Karpas-422 (cell line): ENCODE results near the gene LRRC46. TPM values are rescaled to one million over a fixed set of nuclear protein-coding genes. Genes with fewer than 3 reads are reported as not detected.

Experiments used
- DNase-seq: peaks from one replicate; pipeline ENCODE4 v3.0.0-alpha.2; 2015
- H2AFZ ChIP-seq: fragments of 200-600 bp; sonication (generic); 2 replicates; pipeline ENCODE4 v1.6.1; 2014; ENCODE audit warnings: antibody characterized with exemption, low read length, mixed read lengths
- H3K27ac ChIP-seq: fragments of 200-600 bp; sonication (generic); 2 replicates; pipeline ENCODE4 v1.5.1; 2014; ENCODE audit warnings: mild to moderate bottlenecking, low read length, moderate library complexity
- H3K27me3 ChIP-seq: fragments of 200-600 bp; sonication (generic); 2 replicates; pipeline ENCODE4 v1.6.1; 2014; ENCODE audit warnings: low read length, mixed read lengths
- H3K36me3 ChIP-seq: fragments of 200-600 bp; sonication (generic); 2 replicates; pipeline ENCODE4 v1.6.1; 2014; ENCODE audit warnings: low read length, mixed read lengths; ENCODE audit not compliant: insufficient read depth
- H3K4me1 ChIP-seq: fragments of 200-600 bp; sonication (generic); 2 replicates; pipeline ENCODE4 v1.6.1; 2014; ENCODE audit warnings: mild to moderate bottlenecking, low read length, mixed read lengths
- H3K4me2 ChIP-seq: fragments of 200-600 bp; sonication (generic); 2 replicates; pipeline ENCODE4 v1.6.1; 2014; ENCODE audit warnings: low read length, low read depth, mild to moderate bottlenecking; ENCODE audit not compliant: poor library complexity, severe bottlenecking
- H3K4me3 ChIP-seq: fragments of 200-600 bp; sonication (generic); 2 replicates; pipeline ENCODE4 v1.5.1; 2014; ENCODE audit warnings: mild to moderate bottlenecking, antibody characterized with exemption, low read length, mixed read lengths
- H3K79me2 ChIP-seq: fragments of 200-600 bp; sonication (generic); 2 replicates; pipeline ENCODE4 v1.6.1; 2014; ENCODE audit warnings: mild to moderate bottlenecking, low read length, mixed read lengths
- H3K9ac ChIP-seq: fragments of 200-600 bp; sonication (generic); 2 replicates; pipeline ENCODE4 v1.6.0; 2014; ENCODE audit warnings: low read length
- H3K9me2 ChIP-seq: fragments of 200-600 bp; sonication (generic), shearing (Covaris generic); replicated peaks from 2 replicates; pipeline ENCODE4 v1.6.0; 2014; ENCODE audit warnings: mild to moderate bottlenecking, low read length, moderate library complexity; ENCODE audit not compliant: insufficient read depth
- H3K9me3 ChIP-seq: fragments of 300-700, 200-600 bp; sonication (generic); 2 replicates; pipeline ENCODE4 v1.6.1; 2014; ENCODE audit warnings: low read length, mixed read lengths
- H4K20me1 ChIP-seq: fragments of 200-600 bp; sonication (generic); 2 replicates; pipeline ENCODE4 v1.6.1; 2014; ENCODE audit warnings: mild to moderate bottlenecking, antibody characterized with exemption, low read length, low read depth; ENCODE audit not compliant: insufficient read depth
- total RNA-seq: library from RNA; depleted of rRNA; stranded (reverse); fragments of >200 nt; shearing (Covaris generic); gene quantifications from 2 replicates; pipeline ENCODE4 v1.2.3, GENCODE V29; 2014; ENCODE audit warnings: low replicate concordance

The LRRC46 gene
- total RNA-seq, 1 experiment from 2014 or later, result not detected

DNA sequence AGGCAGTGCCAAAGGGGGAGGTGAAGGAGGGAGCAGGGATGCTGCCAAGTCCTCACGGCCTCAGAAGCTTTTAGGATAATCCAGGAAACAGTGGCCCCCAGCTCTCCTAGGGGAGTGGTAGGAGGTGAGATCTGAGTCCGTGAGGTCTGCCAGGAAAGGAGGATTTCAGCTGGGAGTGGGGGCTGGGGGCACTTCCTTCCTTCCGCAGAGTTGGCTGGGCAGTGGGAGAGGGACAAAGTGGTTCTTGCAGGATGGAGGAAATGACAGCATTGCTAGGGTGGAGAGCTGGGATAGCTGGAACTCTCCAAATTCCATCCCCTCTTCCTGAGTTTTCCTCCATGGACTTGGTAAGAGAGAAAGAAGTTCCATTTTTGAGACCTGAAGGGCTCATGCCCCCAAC lies 24.3 kb downstream of the LRRC46 start:
- Histone ChIP-seq H3K27ac (no peak overlapping the region), H3K9me2 (no peaks in the 10 kb centered on the region), H3K9ac (no peak overlapping the region), H3K9me3 (no peaks in the 10 kb centered on the region), H4K20me1 (no peaks in the 10 kb centered on the region), H3K36me3 (no peaks in the 10 kb centered on the region), H3K4me1 (peaks cover 3% of the 10 kb centered on the region; the same call in 1 of the 2 replicates), H3K27me3 (no peaks in the 10 kb centered on the region), H3K79me2 (no peaks in the 10 kb centered on the region), H3K4me3 (no peak overlapping the region), H2AFZ (no peak overlapping the region), H3K4me2 (no peak overlapping the region)
- no peak for DNase-seq

DNA sequence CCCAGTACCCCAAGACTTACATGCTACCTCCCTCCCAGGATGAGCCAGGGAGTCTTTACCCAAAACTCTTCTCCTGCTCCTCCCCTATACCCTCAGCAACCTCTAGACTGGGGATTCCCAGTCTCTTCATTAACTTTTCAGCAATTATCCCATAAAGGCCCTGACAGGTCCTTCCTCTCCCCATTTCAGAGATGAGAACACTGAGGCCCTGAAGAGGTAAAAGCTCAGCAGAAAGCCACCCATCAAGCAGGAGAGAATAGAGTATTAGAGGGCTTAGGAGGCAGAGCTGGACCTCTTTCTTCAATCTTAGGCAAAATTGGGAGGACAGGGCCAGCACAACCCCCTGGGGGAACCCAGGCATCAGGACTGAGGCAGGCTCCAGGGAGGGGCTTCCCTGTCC lies 25.4 kb downstream of the LRRC46 start:
- Histone ChIP-seq H3K9me2 (no peaks in the 10 kb centered on the region), H4K20me1 (no peaks in the 10 kb centered on the region), H3K4me3 (no peak overlapping the region), H3K9ac (no peak overlapping the region), H3K27me3 (no peaks in the 10 kb centered on the region), H2AFZ (no peak overlapping the region), H3K27ac (no peak overlapping the region), H3K79me2 (no peaks in the 10 kb centered on the region), H3K4me1 (no peaks in the 10 kb centered on the region; the same call in 1 of the 2 replicates), H3K9me3 (no peaks in the 10 kb centered on the region), H3K36me3 (no peaks in the 10 kb centered on the region), H3K4me2 (no peak overlapping the region)
- DNase-seq, result no peak

DNA sequence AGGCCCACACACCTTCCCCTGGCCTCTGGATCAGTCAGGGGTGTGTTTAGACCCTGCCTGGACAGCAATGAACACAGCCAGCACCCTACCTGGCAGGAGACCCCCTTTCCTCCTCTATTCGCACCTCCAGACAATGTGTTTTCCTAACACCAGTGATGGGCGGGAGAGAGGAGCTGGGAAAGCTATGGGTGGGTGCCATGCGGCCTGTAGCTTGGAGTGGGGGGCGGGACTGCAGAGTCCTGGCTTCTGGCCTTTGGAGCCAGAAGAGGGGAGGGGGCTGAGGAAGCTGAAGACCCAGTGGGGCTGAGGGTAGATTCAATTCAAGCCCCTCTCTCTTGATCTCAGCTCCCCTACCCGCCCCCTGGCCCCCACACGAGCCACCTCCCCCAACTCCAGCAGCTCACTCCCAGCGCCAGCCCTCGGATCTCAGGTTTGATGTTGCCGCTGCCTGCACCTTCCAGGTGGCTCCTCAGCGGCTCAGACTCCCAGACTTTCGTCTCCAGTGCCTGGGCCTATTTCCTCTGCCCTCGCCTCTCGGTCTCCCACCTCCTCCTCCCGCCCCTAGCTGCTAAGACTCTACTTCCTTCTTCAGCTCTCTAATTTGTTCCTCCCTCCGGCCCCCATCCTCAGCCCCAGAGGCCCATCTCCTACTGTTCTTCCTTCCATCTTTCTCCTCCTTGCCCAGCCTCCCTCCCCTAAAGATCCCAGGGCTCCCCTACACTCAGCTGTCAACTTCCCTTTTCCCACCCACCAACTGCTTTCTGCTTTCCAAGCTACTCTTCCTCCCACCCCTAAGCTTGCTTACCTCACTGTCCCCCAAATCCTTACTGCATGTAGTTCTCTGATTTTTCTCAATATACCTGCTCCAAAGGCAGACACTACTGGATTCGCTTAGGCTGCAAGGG lies 26.3 kb downstream of the LRRC46 start:
- Histone ChIP-seq H3K9me3 (no peaks in the 10 kb centered on the region), H3K9ac (no peak overlapping the region), H3K36me3 (no peaks in the 10 kb centered on the region), H4K20me1 (no peaks in the 10 kb centered on the region), H3K27me3 (no peaks in the 10 kb centered on the region), H2AFZ (no peak overlapping the region), H3K4me3 (no peak overlapping the region), H3K27ac (no peak overlapping the region), H3K4me2 (no peak overlapping the region), H3K4me1 (no peaks in the 10 kb centered on the region), H3K79me2 (no peaks in the 10 kb centered on the region), H3K9me2 (no peaks in the 10 kb centered on the region)
- DNase-seq, result no peak

- Histone ChIP-seq H3K36me3 (no peaks in the 10 kb centered on the region), H2AFZ (no peak overlapping the region), H3K4me2 (no peak overlapping the region), H3K4me3 (no peak overlapping the region), H3K27ac (no peak overlapping the region), H3K4me1 (no peaks in the 10 kb centered on the region), H3K9ac (no peak overlapping the region), H4K20me1 (no peaks in the 10 kb centered on the region), H3K9me3 (no peaks in the 10 kb centered on the region), H3K9me2 (no peaks in the 10 kb centered on the region), H3K27me3 (no peaks in the 10 kb centered on the region), H3K79me2 (no peaks in the 10 kb centered on the region)
- no peak for DNase-seq
These were observed 28.9 kb downstream of the LRRC46 start for GRCh38 chr17:47860386-47860785.

GRCh38 chr17:47862621-47863440 lies 31.4 kb downstream of the LRRC46 start:
- no peaks in the 10 kb centered on the region for H3K9me2 ChIP-seq
- no peaks in the 10 kb centered on the region for H3K79me2 ChIP-seq
- H2AFZ ChIP-seq, result no peak overlapping the region
- no peak overlapping the region for H3K4me3 ChIP-seq
- H3K36me3 ChIP-seq, result no peaks in the 10 kb centered on the region
- no peaks in the 10 kb centered on the region for H3K9me3 ChIP-seq
- DNase-seq, result no peak
- no peak overlapping the region for H3K27ac ChIP-seq
- H3K27me3 ChIP-seq, result no peaks in the 10 kb centered on the region
- H3K4me1 ChIP-seq, result no peaks in the 10 kb centered on the region
- no peak overlapping the region for H3K4me2 ChIP-seq
- H3K9ac ChIP-seq, result no peak overlapping the region
- no peaks in the 10 kb centered on the region for H4K20me1 ChIP-seq

DNA sequence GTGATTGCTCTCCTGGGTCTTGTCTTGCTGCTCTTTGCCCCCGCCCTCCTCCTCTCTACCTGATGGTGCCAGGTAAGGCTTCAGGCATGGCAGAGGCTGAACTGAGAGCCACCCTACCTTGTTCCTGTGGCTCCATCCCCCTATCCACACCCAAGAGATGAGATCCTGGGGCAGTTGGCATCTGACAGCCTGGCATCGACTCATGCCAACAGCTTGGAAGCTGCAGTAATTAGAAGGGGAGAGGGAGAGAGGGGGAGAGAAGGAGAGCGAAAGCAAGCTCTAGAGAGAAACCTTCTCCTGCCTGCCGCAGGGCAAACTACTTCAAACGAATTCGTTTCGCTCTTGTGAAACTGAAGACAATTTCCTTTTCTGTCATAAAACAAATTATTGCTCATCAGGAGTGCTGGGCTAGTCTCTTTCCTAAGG lies 33.3 kb downstream of the LRRC46 start:
- Histone ChIP-seq H4K20me1 (no peaks in the 10 kb centered on the region), H2AFZ (peak overlapping the region; percentile 36; the same call in 1 of the 2 replicates), H3K9me3 (no peaks in the 10 kb centered on the region), H3K79me2 (no peaks in the 10 kb centered on the region), H3K4me3 (no peak overlapping the region), H3K4me1 (no peaks in the 10 kb centered on the region), H3K4me2 (no peak overlapping the region), H3K9me2 (no peaks in the 10 kb centered on the region), H3K36me3 (no peaks in the 10 kb centered on the region), H3K27ac (no peak overlapping the region), H3K9ac (no peak overlapping the region), H3K27me3 (no peaks in the 10 kb centered on the region)
- no peak for DNase-seq

GRCh38 chr17:47866941-47867340 lies 35.5 kb downstream of the LRRC46 start:
- Histone ChIP-seq H3K4me3 (no peak overlapping the region), H3K4me2 (no peak overlapping the region), H3K4me1 (no peaks in the 10 kb centered on the region), H3K9me3 (no peaks in the 10 kb centered on the region), H3K9me2 (no peaks in the 10 kb centered on the region), H3K36me3 (no peaks in the 10 kb centered on the region), H2AFZ (no peak overlapping the region), H4K20me1 (no peaks in the 10 kb centered on the region), H3K27ac (no peak overlapping the region), H3K79me2 (no peaks in the 10 kb centered on the region), H3K9ac (no peak overlapping the region), H3K27me3 (no peaks in the 10 kb centered on the region)
- no peak for DNase-seq

DNA sequence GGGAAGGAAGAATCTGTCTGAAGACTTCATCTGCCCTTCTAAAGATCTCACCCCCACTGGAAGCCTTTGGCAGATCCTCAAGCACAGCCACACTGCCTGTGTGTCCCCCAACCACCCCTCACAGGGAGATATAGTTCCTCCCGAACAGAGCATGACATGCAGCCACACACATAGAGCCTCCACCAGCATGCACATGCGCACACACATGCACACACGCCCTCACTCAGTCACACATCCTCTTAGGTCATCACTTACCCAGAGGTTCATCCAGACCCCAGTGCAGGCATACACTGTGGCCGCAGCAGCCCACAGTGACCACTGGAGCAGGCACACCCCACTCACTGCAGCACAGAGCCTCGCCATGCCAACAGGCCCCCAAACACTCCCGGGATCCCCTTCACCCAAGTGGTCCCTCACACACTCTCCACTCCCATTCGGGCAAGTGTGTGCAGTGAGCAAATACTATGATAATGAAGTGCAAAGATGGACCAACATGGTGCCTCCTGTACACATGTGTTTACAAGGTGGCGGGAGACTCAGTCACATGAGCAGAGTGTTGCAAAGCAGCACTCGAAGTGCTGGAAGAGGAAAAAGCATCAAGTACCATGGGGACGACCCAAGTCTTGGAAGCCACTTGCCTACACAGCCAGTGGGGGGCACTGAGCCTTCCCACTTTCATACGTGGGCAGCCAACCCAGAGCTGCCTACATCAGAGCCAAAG lies 36.5 kb downstream of the LRRC46 start:
- H3K9me3 ChIP-seq, result no peaks in the 10 kb centered on the region
- H3K9me2 ChIP-seq, result no peaks in the 10 kb centered on the region
- no peaks in the 10 kb centered on the region for H3K79me2 ChIP-seq
- H2AFZ ChIP-seq, result no peak overlapping the region
- H3K4me1 ChIP-seq, result no peaks in the 10 kb centered on the region
- H3K4me2 ChIP-seq, result no peak overlapping the region
- H4K20me1 ChIP-seq, result no peaks in the 10 kb centered on the region
- no peak for DNase-seq
- H3K9ac ChIP-seq, result no peak overlapping the region
- no peak overlapping the region for H3K4me3 ChIP-seq
- H3K27ac ChIP-seq, result no peak overlapping the region
- H3K36me3 ChIP-seq, result no peaks in the 10 kb centered on the region
- no peaks in the 10 kb centered on the region for H3K27me3 ChIP-seq
